Activated CD4-positive, alpha-beta T cell treated with anti-CD3 and anti-CD28 coated beads for 1 hour (primary cell): Measurements from ENCODE around the gene TUBA1B.
A peak's percentile ranks its signal among the peaks of the same experiment; 100 is the strongest.
"Not testable (repeated sequence)": the region's sequence is repeated elsewhere in the genome, so short reads cannot be mapped to it uniquely, and the experiment has no call there.

ENCODE experiments used
- DNase-seq: peaks from one replicate; pipeline ENCODE4 v3.0.0-alpha.2; 2020

Gene TUBA1B

GRCh38 chr12:49131051-49131893 is at the start of gene TUBA1B:
Gene TUBA1B (minus strand): TSS chr12:49131395. CDS start chr12:49131300, 95 bp downstream.
- peak; percentile 89 for DNase-seq

- no peak for DNase-seq
Measured at GRCh38 chr12:49174218-49174617, 43.0 kb upstream of the TUBA1B start.

GRCh38 chr12:49170924-49171323 is 39.7 kb upstream of the TUBA1B start:
- no peak for DNase-seq

GRCh38 chr12:49165114-49165513 is 33.9 kb upstream of the TUBA1B start:
- DNase-seq, result no peak

- DNase-seq, result not testable (repeated sequence)
Measured at GRCh38 chr12:49161901-49162300, 30.7 kb upstream of the TUBA1B start.

- DNase-seq, result no peak
Measured at GRCh38 chr12:49161092-49161795, 30.0 kb upstream of the TUBA1B start.

GRCh38 chr12:49160399-49160798 is 29.2 kb upstream of the TUBA1B start:
- no peak for DNase-seq

GRCh38 chr12:49154221-49154620 is 23.0 kb upstream of the TUBA1B start:
- no peak for DNase-seq

- no peak for DNase-seq
Measured at GRCh38 chr12:49147384-49147783, 16.2 kb upstream of the TUBA1B start.

- no peak for DNase-seq
Measured at GRCh38 chr12:49146406-49146805, 15.2 kb upstream of the TUBA1B start.

GRCh38 chr12:49144384-49144783 is 13.2 kb upstream of the TUBA1B start:
- no peak for DNase-seq

GRCh38 chr12:49138999-49139398 is 7.8 kb upstream of the TUBA1B start:
- DNase-seq, result no peak

- no peak for DNase-seq
Measured at GRCh38 chr12:49138587-49138986, 7.4 kb upstream of the TUBA1B start.

- DNase-seq, result no peak
Measured at GRCh38 chr12:49137476-49137875, 6.3 kb upstream of the TUBA1B start.

- DNase-seq, result not testable (repeated sequence)
Measured at GRCh38 chr12:49136997-49137396, 5.8 kb upstream of the TUBA1B start.

- DNase-seq, result no peak
Measured at GRCh38 chr12:49133590-49133989, 2.4 kb upstream of the TUBA1B start.

GRCh38 chr12:49133014-49133413 is 1.8 kb upstream of the TUBA1B start:
- DNase-seq, result no peak

- DNase-seq, result no peak
Measured at GRCh38 chr12:49131894-49132461, 783 bp upstream of the TUBA1B start.

- peak; percentile 89 for DNase-seq
Measured at GRCh38 chr12:49130151-49131050, 794 bp downstream of the TUBA1B start.

GRCh38 chr12:49129332-49130150 is 1.7 kb downstream of the TUBA1B start:
- DNase-seq, result no peak

GRCh38 chr12:49127971-49128370 is 3.2 kb downstream of the TUBA1B start:
- DNase-seq, result not testable (repeated sequence)
